Hematopoietic multipotent progenitor cell treated with erythropoietin and hydrocortisone succinate and interleukin-3 and kit ligand, for 15 days (in vitro differentiated cells): Measurements from ENCODE around the gene TEX30.
"Not testable (repeated sequence)": the region's sequence is repeated elsewhere in the genome, so short reads cannot be mapped to it uniquely, and the experiment has no call there.

Experiments used
- DNase-seq: peaks from one replicate; pipeline ENCODE4 v3.0.0-alpha.2; 2015; ENCODE audit warnings: low spot score

TEX30 gene

GRCh38 chr13:102773441-102774213 is at the start of gene TEX30:
Gene TEX30 (minus strand): TSS chr13:102773786. CDS start chr13:102770026, 3,760 bp downstream.
- peak; percentile 85 for DNase-seq

GRCh38 chr13:102817907-102818306 is 44.3 kb upstream of the TEX30 start:
- no peak for DNase-seq

- no peak for DNase-seq
Observed at GRCh38 chr13:102817241-102817640, 43.7 kb upstream of the TEX30 start.

GRCh38 chr13:102816708-102817107 is 43.1 kb upstream of the TEX30 start:
- no peak for DNase-seq

- no peak for DNase-seq
Observed at GRCh38 chr13:102815788-102816187, 42.2 kb upstream of the TEX30 start.

GRCh38 chr13:102814793-102815192 is 41.2 kb upstream of the TEX30 start:
- DNase-seq: no peak

GRCh38 chr13:102814025-102814607 is 40.5 kb upstream of the TEX30 start:
- DNase-seq: no peak

- DNase-seq: no peak
Observed at GRCh38 chr13:102812611-102813287, 39.2 kb upstream of the TEX30 start.

GRCh38 chr13:102807699-102808098 is 34.1 kb upstream of the TEX30 start:
- no peak for DNase-seq

- DNase-seq: no peak
Observed at GRCh38 chr13:102805680-102806079, 32.1 kb upstream of the TEX30 start.

GRCh38 chr13:102800145-102801041 is 26.8 kb upstream of the TEX30 start:
- peak; percentile 76 for DNase-seq

- DNase-seq: no peak
Observed at GRCh38 chr13:102799426-102800144, 26.0 kb upstream of the TEX30 start.

- peak; percentile 42 for DNase-seq
Observed at GRCh38 chr13:102798581-102799425, 25.2 kb upstream of the TEX30 start, which contains the start of the genes BIVM and POGLUT2. Gene BIVM (plus strand): TSS chr13:102799119. CDS start chr13:102807268, 8,149 bp downstream. Gene POGLUT2 (minus strand): TSS chr13:102798976. CDS start chr13:102798670, 306 bp downstream.

GRCh38 chr13:102793611-102794355 is 20.2 kb upstream of the TEX30 start:
- DNase-seq: no peak

- DNase-seq: no peak
Observed at GRCh38 chr13:102792396-102792795, 18.8 kb upstream of the TEX30 start.

GRCh38 chr13:102788683-102789082 is 15.1 kb upstream of the TEX30 start:
- no peak for DNase-seq

GRCh38 chr13:102784483-102784882 is 10.9 kb upstream of the TEX30 start:
- no peak for DNase-seq

GRCh38 chr13:102781591-102781990 is 8.0 kb upstream of the TEX30 start:
- no peak for DNase-seq

- not testable (repeated sequence) for DNase-seq
Observed at GRCh38 chr13:102780656-102781055, 7.1 kb upstream of the TEX30 start.
